NCI-H2081 (cell line): Measurements from ENCODE around the gene SMAD9.

Experiments used
- DNase-seq, 2 experiments: peaks; one replicate each; lab custom pipeline; 2025; lab: John Stamatoyannopoulos, UW

Gene SMAD9

DNA sequence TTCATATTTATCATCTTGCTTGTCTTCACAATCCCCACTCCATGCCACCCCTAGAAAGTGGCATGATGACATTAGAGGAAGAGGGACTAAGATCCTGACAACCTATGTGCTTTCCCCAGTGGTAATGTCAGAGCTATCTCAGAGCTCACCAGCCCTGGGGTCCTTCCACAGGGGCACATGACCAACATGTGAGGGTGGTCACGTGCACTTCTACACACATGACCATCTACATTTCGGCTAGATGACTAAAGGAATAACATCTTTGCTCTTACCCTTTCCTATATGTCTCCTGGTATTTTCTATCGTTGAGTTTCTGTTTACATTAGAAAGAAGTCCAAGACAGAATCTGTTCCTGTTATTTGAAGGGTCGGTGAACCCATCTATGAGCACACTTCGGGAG is 54.8 kb downstream of the SMAD9 start:
- DNase-seq, result no peak

DNA sequence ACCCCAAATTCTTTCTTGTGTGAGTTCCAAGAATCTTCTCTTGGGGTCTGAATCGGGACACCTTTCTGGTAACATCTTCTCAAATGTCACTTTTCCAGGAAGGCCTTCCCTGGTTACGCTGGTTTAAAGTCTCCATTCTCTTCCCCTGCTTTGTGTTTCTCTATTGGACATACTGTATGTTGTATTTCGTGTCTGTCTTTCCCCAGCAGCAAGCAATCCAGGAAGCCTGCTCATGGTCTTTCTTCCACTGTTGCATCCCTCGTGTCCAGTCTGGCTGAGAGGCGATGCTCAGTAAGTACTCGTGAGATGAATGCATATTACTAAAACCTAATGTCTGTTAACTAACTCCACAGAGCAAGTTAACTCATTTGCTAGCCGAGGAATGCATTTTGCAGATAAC is 57.3 kb downstream of the SMAD9 start:
- no peak for DNase-seq

DNA sequence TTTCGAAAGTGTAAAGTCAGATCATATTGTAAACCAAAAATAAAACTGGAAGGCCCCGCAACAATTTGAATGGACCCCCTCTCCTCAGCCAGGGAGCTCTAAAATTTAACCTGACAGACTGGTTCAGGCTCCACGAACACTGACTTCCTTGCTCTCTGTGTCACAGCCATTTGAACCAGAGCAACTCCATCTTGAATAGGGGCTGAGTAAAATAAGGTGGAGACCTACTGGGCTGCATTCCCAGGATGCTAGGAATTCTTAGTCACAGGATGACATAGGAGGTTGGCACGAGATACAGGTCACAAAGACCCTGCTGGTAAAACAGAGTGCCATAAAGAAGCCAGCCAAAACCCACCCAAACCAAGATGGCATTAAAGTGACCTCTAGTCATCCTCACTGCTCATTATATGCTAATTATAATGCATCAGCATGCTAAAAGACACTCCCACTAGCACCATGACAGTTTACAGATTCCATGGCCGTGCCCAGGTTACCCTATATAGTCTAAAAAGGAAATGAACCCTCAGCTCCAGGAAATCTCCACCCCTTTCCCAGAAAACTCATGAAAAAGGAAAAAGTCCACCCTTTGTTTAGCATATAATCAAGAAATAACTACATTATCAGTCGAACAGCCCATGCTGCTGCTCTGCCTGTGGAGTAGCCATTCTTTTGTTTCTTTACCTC is 57.9 kb downstream of the SMAD9 start:
- DNase-seq, result no peak

DNA sequence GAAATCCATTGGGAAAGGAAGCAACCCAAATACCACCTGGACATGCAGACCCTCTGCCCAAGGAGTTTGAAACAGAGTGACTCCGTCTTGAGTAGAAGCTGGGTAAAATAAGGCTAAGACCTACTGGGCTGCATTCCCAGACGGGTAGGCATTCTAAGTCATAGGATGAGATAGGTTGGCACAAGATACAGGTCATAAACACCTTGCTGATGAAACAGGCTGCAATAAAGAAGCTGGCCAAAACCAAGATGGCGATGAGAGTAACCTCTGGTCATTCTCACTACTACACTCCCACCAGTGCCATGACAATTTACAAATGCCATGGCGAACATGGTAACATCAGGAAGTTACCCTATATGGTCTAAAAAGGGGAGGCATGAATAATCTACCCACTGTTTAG is 60.8 kb downstream of the SMAD9 start:
- no peak for DNase-seq

DNA sequence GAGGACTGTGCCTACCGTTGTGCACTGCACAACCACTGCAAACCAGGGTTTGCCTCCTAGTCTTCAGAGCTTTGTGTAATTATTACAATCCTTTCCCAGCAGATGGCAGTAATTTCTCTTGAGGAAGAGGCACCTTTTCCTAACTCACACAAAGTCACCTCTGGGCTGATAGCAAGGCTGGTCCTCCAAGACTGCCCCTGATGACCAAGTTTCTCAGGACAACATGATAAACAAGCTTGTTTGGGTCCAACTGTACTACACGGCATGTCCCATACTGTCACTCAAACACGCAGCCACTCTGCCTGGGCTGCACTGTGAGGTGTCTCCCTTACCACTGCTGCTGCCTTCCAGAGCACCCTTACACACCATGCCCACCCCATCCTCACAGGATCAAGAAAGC is 61.7 kb downstream of the SMAD9 start:
- DNase-seq, result peak; percentile 66 to 74

DNA sequence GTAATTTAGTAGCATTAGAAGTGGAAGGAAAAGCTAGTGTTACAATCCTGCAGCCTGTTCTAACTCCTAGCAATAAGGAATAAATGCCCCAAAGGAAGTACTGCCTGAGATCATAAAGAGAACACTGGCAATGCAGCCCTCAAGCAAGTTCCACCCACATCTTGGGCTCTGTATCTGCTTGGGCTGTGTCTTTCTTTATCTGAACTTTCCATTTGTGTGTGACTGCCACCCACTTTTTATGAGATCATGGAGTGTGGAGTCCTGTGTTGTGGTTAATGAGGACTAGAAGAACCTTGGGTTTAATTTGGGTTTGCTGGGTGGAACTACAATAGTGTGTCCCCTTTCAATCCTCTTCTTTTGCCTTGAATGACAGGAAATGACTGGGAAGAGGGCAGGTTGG is 62.8 kb downstream of the SMAD9 start:
- no peak for DNase-seq

DNA sequence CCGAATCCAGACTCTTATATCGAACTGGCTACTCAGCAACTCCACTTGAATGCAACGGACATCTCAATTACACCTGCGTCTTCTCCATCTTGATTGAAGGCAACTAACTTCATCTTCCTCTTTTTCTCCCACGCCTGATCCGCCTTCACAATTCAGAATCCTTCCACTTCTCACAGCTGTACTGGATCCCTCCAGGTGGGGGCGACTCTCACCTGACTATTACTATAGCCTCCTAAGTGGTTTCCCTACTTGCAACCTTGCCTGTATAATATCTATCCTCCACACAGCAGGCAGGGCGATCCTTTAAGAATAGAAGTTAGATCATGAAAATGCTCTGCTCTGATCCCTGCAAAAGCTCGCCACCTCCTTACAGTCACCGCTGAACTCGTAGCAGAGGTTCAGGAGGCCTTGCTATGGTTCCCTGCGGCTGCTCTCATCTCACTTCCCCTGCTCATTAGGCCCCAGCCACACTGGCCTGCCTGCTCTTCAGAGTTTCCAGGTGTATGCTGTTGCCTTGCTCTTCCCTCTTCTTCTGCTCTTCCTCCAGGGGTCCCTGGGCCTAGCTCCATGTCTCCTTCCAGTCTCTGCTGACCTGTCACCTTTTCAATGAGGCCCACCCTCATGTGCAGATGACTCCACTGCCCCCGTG is 69.1 kb downstream of the SMAD9 start:
- peak; percentile 11 to 22 for DNase-seq

DNA sequence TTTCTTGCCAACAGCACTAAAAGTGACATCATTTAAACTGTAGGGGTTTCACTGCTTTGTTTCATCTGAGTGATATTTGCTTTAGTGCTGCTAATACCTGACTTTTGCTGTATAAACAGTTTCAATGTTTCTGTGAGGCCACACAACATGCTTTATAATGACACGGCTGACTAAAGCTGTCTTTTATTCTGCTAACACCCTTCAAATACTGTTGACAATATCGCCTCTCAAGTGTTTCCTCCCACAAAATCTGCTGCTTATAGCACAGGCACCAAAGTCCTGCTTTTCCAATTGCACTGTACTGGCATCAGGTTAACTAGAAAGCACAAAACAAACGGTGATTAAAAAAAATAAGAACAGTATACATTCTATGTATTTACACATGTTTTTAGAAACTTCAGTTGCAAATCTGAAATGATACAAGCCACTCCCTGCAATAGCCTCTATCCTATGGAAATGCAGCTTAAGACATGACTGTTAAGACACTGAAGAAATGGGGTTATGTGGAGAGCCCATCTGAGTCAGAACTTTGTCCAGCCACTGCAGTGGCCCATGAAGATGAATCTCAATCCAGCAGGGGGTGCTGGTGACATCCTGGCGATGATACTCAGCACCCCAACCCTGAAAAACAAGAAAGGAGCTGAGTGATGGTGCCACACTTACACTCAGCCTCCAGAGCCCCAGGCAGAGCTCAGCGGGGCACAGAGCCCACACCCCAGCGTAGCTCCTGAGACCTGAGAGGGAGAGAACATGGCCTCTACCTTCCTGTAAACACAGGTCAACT is 71.6 kb downstream of the SMAD9 start:
- DNase-seq, result peak; percentile 28 to 47

DNA sequence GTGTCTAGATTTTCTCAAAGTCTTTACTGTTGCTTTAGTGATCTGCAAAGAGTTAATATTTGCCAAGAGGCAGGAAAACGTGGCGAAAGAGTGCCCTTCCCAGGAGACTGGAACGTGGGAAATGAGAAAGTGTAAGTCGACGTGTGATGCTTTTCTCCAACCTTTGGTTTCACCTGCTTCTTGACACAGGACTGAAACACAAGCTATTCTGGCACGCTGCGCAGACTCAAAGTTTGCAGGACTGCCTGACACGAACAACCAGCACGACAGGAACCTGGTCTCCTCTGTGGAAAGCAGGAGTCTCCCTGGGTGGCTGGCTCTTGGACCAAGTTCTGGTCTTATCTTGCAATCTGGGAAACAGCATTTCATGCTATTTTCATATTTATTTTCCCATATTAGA is 72.4 kb downstream of the SMAD9 start:
- no peak for DNase-seq

DNA sequence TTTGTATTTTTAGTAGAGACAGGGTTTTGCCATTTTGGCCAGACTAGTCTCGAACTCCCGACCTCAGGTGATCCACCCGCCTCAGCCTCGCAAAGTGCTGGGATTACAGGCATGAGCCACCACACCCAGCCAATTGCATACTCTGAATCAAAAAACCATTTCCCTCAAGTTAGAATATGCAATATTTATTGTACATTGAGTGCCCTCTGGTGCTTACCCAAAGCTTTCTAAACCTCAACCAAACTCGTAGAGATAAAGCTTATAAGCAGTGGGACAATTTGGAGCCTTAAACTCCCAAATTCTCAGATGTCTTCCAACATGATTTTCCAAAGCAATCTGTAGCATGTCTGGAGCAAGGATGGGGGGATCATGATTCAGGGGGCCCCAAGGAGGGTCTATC is 78.6 kb downstream of the SMAD9 start:
- DNase-seq, result no peak

DNA sequence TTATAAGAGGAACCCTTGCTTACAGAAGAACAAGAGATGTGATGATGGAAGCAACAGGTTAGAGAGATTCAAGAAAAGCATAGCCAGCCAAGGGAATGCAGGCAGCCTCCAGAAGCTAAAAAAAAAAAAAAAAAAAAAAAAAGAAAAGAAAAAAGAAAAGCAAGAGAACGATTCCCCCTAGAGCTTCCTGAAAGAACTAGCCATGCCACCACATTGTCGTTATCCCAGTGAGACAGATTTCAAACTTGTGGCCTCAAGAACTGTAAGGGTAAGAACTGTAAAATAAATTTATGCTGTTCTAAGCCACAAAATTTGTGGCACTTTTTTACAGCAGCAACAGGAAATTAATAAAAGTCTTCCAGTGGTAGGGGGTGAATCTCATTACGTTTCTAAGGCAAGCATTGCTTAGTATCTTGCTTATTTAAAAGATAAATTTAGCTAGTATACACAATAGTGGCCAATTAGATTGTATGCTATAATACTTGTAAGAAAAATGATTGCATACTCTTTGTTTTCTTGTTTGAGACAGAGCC is 79.3 kb downstream of the SMAD9 start:
- no peak for DNase-seq

DNA sequence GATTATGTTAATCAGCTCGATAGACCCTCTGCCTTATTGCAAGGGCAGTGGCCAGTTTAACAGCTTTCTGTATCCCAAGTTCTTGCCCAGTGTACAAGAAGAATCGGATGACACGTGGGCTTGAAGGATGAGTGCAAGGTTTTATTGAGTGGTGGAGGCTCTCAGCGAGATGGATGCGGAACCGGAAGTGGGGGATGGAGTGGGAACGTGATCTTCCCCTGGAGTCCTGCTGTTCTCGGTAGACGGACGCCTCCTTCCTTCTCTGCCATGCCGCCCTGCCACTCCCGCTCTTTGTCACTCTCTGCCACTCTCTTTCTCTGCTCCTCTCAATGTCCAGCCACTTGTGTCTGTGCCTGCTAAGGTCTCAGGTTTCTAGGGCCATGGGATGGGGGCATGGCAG is 80.1 kb downstream of the SMAD9 start:
- no peak for DNase-seq

DNA sequence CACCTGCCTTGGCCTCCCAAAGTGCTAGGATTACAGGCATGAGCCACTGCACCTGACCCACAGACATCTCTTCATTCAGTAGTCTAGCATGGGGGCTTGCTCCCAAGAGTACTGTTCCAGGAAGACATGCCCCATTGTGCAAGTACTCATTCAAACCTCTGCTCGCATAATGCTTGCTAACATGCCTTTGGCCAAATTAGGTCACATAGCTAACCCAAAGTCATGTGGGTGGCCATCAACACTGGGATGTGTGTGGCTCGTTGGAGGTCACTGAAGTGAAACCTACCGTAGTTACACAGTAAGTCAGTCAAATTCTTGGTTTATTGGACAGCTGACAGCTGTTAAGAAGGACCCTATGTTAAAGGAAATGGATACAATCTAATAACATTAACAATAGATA is 80.8 kb downstream of the SMAD9 start:
- no peak for DNase-seq

DNA sequence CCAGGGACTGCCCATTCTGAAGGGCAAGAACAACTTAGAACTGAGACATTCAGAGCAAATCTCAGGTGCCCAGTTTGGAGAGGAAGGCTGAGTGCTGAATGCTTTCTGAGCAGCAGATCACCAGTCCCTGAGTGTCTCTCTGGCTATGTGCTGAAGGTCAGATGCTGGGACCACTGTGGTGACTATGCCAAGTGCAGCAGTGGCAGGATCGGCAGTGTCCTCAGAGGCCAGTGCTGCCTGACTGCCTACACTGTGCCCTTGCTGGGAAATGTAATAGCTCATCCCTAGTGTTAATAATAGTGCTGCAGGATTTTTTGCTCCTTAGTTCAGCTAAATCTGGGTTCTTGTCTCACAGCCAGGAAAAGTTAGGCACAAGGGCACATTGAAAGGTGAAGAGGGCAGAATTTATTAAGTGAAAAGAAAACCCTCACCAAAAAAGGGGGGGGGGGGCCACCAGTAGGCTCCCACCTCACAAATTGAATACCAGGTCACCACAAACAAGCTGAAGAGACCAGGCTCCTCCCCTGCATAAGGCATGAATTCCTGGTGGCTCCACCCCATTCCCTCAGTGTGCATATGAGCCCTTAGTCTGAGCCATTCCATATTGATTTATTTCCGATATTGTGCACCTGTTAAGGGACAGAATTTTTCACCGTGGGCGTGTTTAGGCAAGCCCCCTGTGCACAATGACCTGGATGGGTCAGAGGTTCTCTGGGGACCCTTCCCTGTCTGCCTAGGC is 82.5 kb downstream of the SMAD9 start:
- no peak for DNase-seq

DNA sequence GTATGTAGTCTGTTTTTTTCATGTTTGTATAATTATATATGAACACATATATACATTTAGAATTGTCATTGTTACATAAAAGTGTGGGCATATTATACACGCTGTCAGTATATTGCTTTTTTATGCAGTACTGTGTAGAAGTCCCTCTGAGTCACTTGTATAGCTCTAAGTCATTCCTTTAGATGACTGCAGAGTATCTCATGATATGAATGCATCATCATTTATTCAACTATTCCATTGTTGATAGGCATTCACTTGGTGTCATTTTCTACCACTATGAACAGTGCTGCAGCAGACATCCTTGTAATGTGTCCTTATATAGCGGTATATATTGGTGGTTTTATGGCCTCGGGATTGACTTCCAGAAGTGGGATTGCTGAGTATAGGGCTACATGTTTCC is 85.7 kb downstream of the SMAD9 start:
- DNase-seq, result no peak

DNA sequence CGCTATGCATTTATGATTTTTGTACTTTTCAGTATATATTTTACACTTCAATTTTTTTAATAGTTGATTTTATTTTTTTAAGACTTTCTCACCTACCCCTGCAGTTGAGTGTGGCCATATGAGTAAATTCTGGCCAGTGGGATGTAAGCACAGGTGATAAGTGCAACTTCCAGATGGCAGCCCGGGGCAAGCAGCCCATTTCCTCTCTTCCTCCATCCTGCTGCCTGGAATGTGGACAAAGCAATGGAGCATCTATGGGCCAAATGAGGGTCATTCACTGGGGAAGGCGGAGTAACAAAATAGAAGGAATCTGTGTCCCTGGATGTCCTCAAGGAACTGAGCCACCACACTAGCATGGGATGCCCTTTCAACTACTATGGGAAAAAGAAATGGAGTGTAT is 88.7 kb downstream of the SMAD9 start:
- no peak for DNase-seq

DNA sequence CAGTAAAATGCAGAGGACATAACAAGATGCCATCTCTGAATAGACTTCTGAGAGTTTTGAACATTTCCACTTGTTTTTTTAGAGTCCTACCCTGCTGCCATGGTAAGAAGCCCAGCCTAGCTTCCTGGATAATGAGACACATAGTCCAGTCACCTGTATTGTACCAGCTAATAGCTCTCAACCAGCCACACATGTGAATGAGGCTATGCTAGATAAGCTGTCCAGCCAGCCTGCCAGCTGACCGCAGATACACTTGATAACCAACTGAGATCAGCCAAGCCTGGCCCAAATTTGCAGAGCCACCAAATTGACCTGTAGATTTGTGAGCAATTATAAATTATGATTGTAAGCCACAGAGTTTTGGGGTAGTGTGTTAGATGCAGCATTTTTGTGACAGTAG is 90.3 kb downstream of the SMAD9 start:
- no peak for DNase-seq

DNA sequence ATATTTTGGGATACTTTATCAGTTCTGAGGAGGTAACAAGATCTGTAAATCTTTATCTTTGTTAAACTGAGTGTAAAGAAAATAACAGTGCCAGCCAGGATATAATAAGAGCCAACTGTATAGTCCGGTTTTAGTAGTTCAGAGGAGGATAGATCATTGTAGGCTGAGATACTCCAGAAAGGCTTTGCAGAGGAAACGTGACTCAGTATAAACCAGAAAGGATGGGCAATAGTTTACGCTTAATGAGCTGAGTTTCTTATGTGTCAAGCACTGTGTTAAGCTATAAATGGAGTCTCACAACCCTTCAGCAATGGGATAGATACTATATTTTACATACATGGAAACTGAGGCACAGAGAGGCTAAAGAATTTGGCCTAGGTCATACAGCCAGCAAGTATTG is 97.3 kb downstream of the SMAD9 start:
- DNase-seq, result no peak

DNA sequence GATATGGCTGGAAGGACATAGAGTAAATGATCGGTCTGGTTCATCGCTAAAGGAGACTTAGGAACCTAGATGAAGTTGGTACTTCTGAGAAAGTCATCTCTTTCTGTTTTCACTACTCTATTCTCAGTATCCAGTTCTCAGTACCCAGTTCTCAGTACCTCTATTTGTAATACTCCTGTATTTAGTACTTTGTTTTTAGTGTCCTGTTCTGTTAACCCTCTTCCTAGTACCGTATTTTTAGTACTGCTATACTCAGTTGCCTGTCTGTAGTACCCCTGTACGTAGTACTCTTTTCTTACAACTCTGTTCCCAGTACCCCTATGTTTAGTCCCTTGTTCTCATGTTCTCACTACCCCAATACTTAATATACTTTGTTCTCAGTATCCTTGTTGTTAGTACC is 99.8 kb downstream of the SMAD9 start:
- DNase-seq, result no peak

DNA sequence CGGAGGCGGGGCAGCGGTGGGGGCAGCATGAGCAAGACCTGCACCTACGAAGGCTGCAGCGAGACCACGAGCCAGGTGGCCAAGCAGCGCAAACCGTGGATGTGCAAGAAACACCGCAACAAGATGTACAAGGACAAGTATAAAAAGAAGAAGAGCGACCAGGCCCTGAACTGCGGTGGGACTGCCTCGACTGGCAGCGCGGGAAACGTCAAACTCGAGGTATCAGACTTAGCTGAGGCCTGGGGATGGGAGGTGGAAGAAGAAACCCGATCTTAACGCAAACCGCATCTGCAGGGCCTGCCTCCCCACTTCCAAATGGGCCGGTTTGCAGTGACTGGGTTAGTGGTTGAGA is 100.3 kb downstream of the SMAD9 start:
- peak in 1 of 2 experiments; percentile 25 for DNase-seq

DNA sequence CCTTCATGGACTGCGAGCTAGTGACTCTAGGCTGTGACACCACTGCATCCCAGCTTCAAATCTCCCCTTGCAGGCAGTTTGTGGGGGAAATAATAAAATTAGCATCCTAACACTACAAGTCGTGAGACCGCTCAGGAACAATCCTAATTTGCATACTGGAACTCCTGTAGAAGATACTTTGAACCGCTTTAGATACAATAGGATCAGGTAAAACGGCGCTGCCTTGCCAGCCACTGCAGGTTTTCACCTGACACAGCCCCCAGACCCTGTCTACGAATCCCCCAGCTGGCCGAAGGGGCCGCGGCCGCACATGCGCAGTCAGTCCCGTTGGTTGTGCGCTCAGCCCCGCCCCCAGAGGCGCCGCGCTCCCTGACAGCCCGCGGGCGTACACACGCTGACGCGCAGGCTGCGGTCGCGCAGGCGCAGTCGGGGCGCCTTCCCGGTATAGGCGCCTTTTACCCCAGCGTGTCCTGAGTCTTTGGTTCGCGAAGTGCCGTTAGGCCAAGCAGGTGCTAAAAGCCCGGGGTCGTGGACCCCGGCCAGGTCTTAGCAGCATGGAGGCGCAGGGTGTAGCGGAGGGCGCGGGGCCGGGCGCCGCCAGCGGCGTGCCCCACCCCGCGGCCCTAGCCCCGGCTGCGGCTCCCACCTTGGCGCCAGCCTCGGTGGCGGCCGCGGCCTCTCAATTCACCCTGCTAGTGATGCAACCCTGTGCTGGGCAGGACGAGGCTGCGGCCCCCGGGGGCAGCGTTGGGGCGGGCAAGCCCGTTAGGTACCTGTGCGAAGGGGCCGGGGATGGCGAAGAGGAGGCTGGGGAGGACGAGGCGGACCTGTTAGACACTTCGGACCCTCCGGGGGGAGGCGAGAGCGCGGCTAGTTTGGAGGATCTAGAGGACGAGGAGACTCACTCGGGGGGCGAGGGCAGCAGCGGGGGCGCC is 101.0 kb downstream of the SMAD9 start, which contains the start of gene RFXAP:
RFXAP (plus strand) TSS at position 419 of the 935 bp plus-strand sequence; CDS start at position 555, 136 bp downstream.
- peak; percentile 78 to 81 for DNase-seq
